Epidermal melanocyte (primary cell): Measurements from ENCODE around the gene ZNF785.
"Not testable (repeated sequence)": the region's sequence is repeated elsewhere in the genome, so short reads cannot be mapped to it uniquely, and the experiment has no call there.

ENCODE experiments used
- DNase-seq: peaks from one replicate; pipeline ENCODE4 v3.0.0; 2011; ENCODE audit warnings: low spot score; ENCODE audit not compliant: insufficient read length

Gene ZNF785

DNA sequence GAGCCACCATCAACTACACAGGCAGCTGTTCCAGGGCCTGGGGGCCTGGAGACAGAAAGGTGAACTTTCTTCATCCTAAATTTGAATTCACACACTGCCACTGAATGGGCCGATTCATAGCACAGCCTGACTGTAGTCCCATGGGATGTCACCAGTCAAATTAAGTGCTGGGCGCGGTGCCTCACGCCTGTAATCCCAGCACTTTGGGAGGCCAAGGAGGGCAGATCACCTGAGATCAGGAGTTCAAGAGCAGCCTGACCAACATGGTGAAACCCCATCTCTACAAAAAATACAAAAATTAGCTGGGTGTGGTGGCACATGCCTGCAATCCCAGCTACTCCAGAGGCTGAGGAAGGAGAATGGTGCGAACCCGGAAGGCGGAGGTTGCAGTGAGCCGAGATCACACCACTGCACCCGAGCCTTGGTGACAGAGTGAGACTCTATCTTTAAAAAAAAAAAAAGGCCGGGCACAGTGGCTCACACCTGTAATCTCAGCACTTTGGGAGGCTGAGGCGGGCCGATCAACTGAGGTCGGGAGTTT is 45.4 kb downstream of the ZNF785 start:
- peak; percentile 1 for DNase-seq

DNA sequence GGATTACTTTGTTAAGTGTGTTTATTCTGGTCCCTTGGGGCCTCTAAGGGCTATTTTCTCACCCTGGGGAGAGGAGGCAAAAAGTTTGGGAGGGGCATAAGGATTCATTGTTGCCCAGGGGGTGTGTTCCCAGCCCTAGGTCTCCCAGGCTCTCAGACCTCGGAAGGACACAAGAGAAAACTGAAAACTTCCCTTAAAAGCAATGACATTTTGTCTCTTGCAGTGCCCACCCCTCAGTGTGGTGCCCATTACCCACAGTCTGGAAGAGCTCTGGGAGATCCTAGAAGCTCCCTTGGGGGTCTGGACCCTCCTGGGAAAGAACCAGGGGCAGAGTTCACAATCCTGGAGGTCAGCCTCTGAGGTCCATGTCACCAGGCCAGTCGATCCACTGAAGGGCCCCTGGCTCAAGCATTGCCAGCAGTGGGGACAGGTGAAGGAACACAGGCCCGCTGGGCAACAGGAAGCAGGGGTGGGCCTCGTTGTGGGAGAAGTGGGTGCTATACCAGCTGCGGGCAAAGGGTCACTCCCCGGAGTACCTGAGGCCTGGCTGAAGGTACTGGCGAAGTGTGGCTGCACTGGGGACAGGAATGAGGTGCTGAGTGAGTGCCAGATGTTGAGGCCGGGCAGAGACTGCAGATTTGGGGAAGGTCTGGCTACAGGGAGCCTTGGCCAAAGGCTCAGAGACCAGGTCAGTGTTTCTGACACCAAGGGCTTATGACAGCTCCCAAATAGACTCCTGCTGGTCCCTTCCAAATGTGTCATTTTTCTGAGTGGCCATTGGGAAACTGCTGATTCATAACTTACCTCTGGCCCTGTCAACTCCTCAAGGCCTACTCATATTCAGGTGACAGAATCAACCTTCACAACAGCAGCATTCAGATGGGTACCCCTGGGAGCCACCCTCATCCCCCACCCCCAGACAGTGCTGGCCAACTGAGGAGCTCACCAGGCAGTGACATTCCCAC is 46.2 kb downstream of the ZNF785 start:
- peak; percentile 5 for DNase-seq

DNA sequence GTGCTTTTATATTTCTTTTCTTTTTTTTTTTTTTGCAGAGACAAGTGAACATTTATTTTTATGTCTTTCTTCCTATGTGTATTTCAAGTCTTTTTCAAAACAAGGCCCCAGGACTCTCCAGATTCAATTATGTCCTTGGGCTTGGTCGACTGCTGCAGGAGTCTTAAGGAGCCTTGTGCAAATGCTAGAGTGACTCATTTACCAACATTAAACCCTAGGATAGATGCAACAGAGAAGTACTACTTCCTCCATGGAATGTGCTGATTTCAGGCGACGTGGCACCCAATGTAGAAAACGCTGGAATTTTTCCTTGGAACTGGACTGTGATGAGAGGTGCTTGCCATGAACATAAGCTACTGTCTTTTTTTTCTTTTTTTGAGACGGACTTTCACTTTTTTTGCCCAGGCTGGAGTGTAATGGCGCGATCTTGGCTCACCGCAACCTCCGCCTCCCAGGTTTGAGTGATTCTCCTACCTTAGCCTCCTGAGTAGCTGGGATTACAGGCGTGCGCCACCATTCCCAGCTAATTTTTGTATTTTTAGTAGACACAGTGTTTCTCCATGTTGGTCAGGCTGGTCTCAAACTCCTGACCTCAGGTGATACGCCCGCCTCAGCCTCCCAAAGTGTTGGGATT is 49.0 kb downstream of the ZNF785 start:
- DNase-seq, result not testable (repeated sequence)

DNA sequence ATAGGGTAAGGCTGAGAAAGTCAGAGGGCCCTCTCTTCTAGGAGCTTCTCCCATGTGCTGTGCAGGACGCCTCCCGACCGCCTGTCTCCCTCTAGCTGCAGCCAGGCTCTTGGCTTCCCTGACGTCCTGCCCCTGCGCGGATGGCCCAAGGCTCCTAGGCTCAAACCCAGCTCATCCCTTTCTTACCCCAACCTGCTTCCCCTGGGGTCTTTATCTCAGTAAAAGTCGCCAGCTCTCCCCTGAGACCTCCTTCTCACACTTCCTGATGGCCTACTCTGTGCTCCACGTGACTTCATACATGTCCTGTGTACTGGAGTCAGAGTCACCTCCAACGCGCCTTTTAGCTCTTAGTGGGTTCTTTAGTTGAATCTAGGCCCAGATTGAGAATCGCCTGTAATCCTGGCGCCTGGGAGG is 49.7 kb downstream of the ZNF785 start:
- peak; percentile 88 for DNase-seq

DNA sequence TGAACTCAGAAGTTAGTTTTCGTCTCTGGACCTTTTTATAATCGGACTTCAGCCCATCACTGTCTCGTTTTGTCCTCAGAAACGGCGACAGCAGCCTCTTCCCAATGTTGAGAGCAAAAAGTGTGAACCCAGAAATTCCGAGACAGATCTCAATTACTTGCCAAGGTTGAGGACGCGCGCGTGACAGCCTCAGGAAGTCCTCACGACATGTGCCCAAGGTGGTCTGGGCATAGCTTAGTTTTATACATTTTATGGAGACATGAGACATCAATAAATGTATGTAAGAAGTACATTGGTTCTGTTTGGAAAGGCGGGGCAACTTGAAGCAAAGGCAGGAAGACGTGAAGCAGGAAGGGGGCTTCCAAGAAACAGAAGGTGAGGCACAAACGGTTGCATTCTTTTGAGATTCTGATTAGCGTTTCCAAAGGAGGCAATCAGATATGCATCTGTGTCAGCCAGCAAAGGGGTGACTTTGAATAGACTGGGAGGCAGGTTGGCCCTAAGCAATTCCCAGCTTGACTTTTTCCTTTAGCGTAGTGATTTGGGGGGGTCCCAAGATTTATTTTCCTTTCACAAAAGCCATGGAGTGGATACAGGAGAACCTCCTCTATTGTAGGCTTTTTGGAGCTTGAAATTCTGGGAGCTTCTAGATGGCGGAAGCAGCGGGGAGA is 50.3 kb downstream of the ZNF785 start:
- no peak for DNase-seq

DNA sequence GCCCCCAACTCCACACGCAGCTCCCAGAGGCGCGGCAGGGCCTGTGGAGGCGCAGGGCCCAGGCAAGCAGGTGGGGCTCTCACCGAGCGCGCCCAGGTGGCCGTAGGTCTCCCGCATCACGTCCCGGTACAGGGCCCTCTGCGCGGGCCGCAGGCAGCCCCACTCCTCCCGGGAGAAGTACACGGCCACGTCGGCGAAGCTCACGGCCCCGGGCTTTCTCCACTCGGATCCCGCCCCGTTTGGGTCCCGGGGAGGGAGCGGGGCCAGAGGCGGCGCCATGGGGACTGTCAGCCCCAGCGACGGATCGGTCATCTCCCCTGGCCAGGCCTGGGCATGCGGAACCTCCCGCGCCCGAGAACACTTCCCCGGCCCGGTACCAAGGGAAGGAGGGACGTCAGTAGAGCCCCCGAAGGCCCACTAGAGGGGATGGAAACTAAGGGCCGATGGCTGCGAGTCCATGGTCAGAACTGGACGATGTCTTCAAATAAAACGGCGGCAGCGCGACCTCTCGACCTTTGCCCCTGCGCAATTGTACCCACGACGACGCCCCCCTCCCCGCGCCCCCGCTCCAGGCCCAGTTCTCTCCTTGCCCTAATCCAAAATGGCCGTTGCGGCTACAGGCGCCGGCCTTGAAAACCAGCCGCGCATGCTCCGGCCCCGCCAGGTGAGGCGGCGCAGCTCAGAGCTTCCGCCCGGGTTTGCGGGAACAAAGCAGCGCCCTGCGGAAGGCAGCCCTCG is 51.0 kb downstream of the ZNF785 start, which contains the start of gene ZNF747:
Gene ZNF747, minus strand, starts transcription at position 491 of the 738 bp plus-strand sequence. Its CDS starts 179 bp downstream, at position 312.
- DNase-seq, result peak; percentile 92

DNA sequence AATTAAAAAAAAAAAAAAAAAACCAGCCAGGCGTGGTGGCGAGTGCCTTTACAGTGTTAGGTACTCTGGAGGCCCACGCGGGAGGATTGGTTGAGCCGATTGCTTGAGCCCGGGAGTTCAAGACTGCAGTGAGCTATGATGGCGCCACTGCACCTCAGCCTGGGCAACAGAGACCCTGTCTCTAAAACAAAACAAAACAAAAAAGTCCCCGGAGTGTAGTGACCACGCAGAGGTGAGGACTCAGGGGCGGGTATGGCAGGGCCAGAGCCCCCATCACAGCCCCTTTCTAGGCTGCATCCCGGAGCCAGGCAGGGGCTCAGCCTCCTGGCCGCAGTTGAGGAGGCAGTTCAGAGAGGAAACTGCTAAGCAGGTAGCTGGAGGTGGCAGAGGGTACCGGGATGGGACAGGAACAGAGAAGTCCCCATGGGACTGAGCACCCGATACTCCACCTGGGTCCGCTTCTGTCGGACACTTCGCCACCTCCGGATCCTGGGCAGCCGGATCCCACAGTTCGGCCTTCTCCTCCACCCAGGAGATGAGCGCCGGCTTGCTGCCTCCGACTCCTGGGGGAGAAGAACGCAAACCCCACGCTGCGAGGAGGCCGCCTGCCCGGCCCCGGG is 51.6 kb downstream of the ZNF785 start:
- DNase-seq, result no peak

DNA sequence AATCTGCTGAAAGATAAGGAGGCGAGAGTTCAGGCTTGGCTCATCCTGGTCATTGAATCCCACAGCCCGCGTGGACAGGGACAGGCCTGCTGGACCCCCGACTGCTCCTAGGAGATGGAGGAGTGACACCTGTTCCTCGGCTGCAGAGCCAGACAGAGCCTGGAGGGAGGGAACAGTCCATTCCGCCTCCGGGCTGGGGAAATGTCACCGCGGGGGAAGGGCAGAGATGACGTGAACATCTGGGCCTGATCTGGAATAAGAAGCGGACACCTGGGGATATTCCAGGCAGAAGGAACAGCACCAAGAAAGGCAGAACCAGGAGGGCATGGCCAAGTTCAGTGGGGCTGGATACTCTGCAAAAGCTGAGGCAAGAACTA is 52.4 kb downstream of the ZNF785 start:
- DNase-seq, result no peak

DNA sequence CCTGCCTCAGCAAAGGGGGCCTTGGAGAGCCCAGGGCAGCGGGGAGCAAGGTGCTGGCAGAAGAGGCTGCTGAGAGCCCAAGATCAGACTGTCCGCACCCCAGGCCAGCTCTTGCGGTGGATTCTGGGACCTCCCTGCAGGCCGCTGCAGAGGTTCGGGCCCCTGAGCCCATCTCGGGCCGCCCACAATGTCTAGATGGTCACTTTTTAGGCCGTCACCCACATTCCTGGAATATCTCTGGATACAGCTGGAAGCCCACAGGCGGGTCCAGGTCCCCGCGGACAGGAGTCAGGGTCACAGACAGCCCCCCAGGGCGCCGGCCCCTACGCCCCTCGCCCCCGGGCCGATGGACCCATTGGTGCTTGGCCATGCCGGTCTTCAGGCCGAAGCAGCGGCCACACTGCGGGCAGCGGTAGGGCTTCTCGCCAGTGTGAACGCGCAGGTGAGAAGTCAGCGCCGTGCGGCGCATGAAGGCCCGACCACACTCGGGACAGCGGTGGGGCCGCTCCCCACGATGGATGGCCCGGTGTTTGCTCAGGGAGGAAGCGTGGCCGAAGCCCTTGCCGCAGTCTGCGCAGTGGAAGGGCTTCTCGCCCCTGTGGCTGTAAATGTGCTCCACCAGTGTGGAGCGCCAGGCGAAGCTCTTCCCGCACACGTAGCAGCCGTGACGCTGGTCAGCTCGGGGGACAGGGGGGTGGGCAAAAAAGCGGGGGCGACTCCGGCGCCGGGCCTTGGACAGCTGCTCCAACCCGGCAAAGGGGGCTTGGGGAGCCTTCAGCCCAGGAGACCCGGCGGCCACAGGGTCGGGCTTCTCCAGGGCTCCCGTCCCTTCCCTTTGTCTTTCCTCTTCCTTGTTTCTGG is 53.0 kb downstream of the ZNF785 start:
- no peak for DNase-seq
